ES-I3 (cell line): Measurements from ENCODE around the gene MRPS27.
"Not testable (repeated sequence)": the region's sequence is repeated elsewhere in the genome, so short reads cannot be mapped to it uniquely, and the experiment has no call there.

Experiments used
- H3K36me3 ChIP-seq: 2 replicates; pipeline ENCODE4 v1.6.1; 2013; ENCODE audit warnings: mild to moderate bottlenecking, low read length, control low read depth, moderate library complexity; ENCODE audit not compliant: insufficient read depth
- H3K4me1 ChIP-seq: 2 replicates; pipeline ENCODE4 v1.6.1; 2013; ENCODE audit warnings: mild to moderate bottlenecking, control low read depth, low read length; ENCODE audit not compliant: insufficient read depth
- H3K9ac ChIP-seq: 2 replicates; pipeline ENCODE4 v1.6.1; 2013; ENCODE audit warnings: low read depth, mild to moderate bottlenecking, low read length, moderate library complexity
- H3K9me3 ChIP-seq: 2 replicates; pipeline ENCODE4 v1.6.1; 2013; ENCODE audit warnings: mild to moderate bottlenecking, low read length, moderate library complexity; ENCODE audit not compliant: control insufficient read depth, insufficient read depth

MRPS27 gene

GRCh38 chr5:72351376-72351775 is 31.3 kb upstream of the MRPS27 start:
- H3K9me3 ChIP-seq: no peaks in the 10 kb centered on the region

GRCh38 chr5:72347801-72348308 is 27.8 kb upstream of the MRPS27 start:
- no peak overlapping the region for H3K9ac ChIP-seq
- no peaks in the 10 kb centered on the region for H3K4me1 ChIP-seq
- no peaks in the 10 kb centered on the region; the same call in none of the 2 replicates for H3K36me3 ChIP-seq
- H3K9me3 ChIP-seq: no peaks in the 10 kb centered on the region

More at GRCh38 chr5:72351376-72351775, 31.3 kb upstream of the MRPS27 start:
- Histone ChIP-seq H3K9ac (no peak overlapping the region), H3K4me1 (no peaks in the 10 kb centered on the region), H3K36me3 (no peaks in the 10 kb centered on the region; the same call in 1 of the 2 replicates)

GRCh38 chr5:72346398-72346797 is 26.4 kb upstream of the MRPS27 start:
- no peak overlapping the region for H3K9ac ChIP-seq
- no peaks in the 10 kb centered on the region; the same call in none of the 2 replicates for H3K36me3 ChIP-seq
- H3K9me3 ChIP-seq: no peaks in the 10 kb centered on the region
- no peaks in the 10 kb centered on the region for H3K4me1 ChIP-seq

- Histone ChIP-seq H3K9ac (no peak overlapping the region), H3K4me1 (no peaks in the 10 kb centered on the region), H3K36me3 (peaks cover 10% of the 10 kb centered on the region; the same call in 1 of the 2 replicates), H3K9me3 (no peaks in the 10 kb centered on the region)
These were observed 18.7 kb upstream of the MRPS27 start for GRCh38 chr5:72338689-72339209.

- Histone ChIP-seq H3K9me3 (no peaks in the 10 kb centered on the region), H3K4me1 (no peaks in the 10 kb centered on the region), H3K9ac (no peak overlapping the region), H3K36me3 (peaks cover 10% of the 10 kb centered on the region; the same call in 1 of the 2 replicates)
These were observed 17.1 kb upstream of the MRPS27 start for GRCh38 chr5:72337159-72337558.

- Histone ChIP-seq H3K9me3 (no peaks in the 10 kb centered on the region), H3K9ac (no peak overlapping the region), H3K36me3 (peaks cover 14% of the 10 kb centered on the region), H3K4me1 (no peaks in the 10 kb centered on the region)
These were observed 10.7 kb upstream of the MRPS27 start for GRCh38 chr5:72330712-72331111.

GRCh38 chr5:72328172-72328571 is 8.1 kb upstream of the MRPS27 start:
- peaks cover 18% of the 10 kb centered on the region for H3K36me3 ChIP-seq
- H3K4me1 ChIP-seq: 0 out of 2 replicates have a peak, but pooled peaks cover 3% of the 10 kb centered on the region
- H3K9me3 ChIP-seq: no peaks in the 10 kb centered on the region
- no peak overlapping the region for H3K9ac ChIP-seq

- Histone ChIP-seq H3K4me1 (peaks cover 6% of the 10 kb centered on the region; the same call in 1 of the 2 replicates), H3K9me3 (no peaks in the 10 kb centered on the region), H3K9ac (no peak overlapping the region), H3K36me3 (peaks cover 16% of the 10 kb centered on the region)
These were observed 6.2 kb upstream of the MRPS27 start for GRCh38 chr5:72326306-72326649.

GRCh38 chr5:72325566-72326305 is 5.7 kb upstream of the MRPS27 start:
- no peaks in the 10 kb centered on the region for H3K9me3 ChIP-seq
- H3K36me3 ChIP-seq: peaks cover 14% of the 10 kb centered on the region
- no peak overlapping the region for H3K9ac ChIP-seq
- H3K4me1 ChIP-seq: peaks cover 8% of the 10 kb centered on the region; the same call in 1 of the 2 replicates

GRCh38 chr5:72324189-72324825 is 4.3 kb upstream of the MRPS27 start:
- H3K36me3 ChIP-seq: peaks cover 11% of the 10 kb centered on the region
- H3K4me1 ChIP-seq: peaks cover 8% of the 10 kb centered on the region; the same call in 1 of the 2 replicates
- no peaks in the 10 kb centered on the region for H3K9me3 ChIP-seq
- H3K9ac ChIP-seq: no peak overlapping the region

GRCh38 chr5:72319435-72319975 is 535 bp downstream of the MRPS27 start:
- not testable (repeated sequence) for H3K9me3 ChIP-seq, H3K36me3 ChIP-seq
- Histone ChIP-seq H3K4me1 (peaks cover 12% of the 10 kb centered on the region; the same call in 1 of the 2 replicates), H3K9ac (peak overlapping the region; percentile 100)

GRCh38 chr5:72314571-72315172 is 5.4 kb downstream of the MRPS27 start:
- Histone ChIP-seq H3K9me3 (no peaks in the 10 kb centered on the region), H3K4me1 (0 out of 2 replicates have a peak, but pooled peaks cover 3% of the 10 kb centered on the region), H3K36me3 (peaks cover 5% of the 10 kb centered on the region; the same call in 1 of the 2 replicates), H3K9ac (no peak overlapping the region)

- Histone ChIP-seq H3K4me1 (no peaks in the 10 kb centered on the region), H3K9me3 (no peaks in the 10 kb centered on the region), H3K36me3 (peaks cover 8% of the 10 kb centered on the region; the same call in 1 of the 2 replicates)
These were observed 6.9 kb downstream of the MRPS27 start for GRCh38 chr5:72313141-72313540.

GRCh38 chr5:72308853-72309191 is 11.2 kb downstream of the MRPS27 start:
- H3K4me1 ChIP-seq: peaks cover 12% of the 10 kb centered on the region
- H3K9ac ChIP-seq: peak overlapping the region; percentile 43; the same call in 1 of the 2 replicates
- peaks cover 8% of the 10 kb centered on the region; the same call in 1 of the 2 replicates for H3K36me3 ChIP-seq
- no peaks in the 10 kb centered on the region for H3K9me3 ChIP-seq

More at GRCh38 chr5:72313141-72313540, 6.9 kb downstream of the MRPS27 start:
- H3K9ac ChIP-seq: no peak overlapping the region
